K562 (cell line): ENCODE results near the gene GABBR1. TPM values are rescaled to one million over a fixed set of nuclear protein-coding genes. Genes with fewer than 3 reads are reported as not detected.

Experiments
- ATAC-seq: fragments of 200-7000 bp; cut with Tn5 transposase; 3 replicates; pipeline ENCODE4 v1.9.1; 2020; ENCODE audit warnings: moderate library complexity
- BruUV-seq: library from RNA; stranded (reverse); fragments of 400-500 nt; replicated peaks from 2 replicates; lab custom pipeline; 2021; lab: Mats Ljungman, UMichigan
- CTCF ChIA-PET: fragments of 300-600 bp; formaldehyde crosslinking; extraction: SDS; loops from one replicate; lab custom pipeline; 2021; ENCODE audit warnings: low intra/inter-chr PET ratio; lab: Yijun Ruan, JAX
- POLR2A ChIA-PET: fragments of 300-600, 350-650 bp; sonication (Branson Sonifier 250); formaldehyde crosslinking; extraction: SDS; loops from one replicate; lab custom pipeline; 2021; ENCODE audit warnings: antibody characterized with exemption, inconsistent platforms; lab: Yijun Ruan, JAX
- DNase-seq, 4 experiments: peaks; one replicate each; pipeline versions ENCODE4 v3.0.0 to v3.0.0-alpha.2; 2011 to 2018; ENCODE audit warnings: low spot score in 3 of 4, mixed read lengths in 3 of 4; ENCODE audit errors: extremely low read depth in 1 of 4
- FAIRE-seq: peaks from 2 replicates; lab custom pipeline; 2011; peaks lifted over from hg19 to GRCh38; lab: Jason Lieb, UNC
- H2AFZ ChIP-seq: 2 replicates; pipeline ENCODE4 v1.6.0; 2011; ENCODE audit warnings: low read depth, low read length, control low read depth, inconsistent platforms
- H3K27ac ChIP-seq: fragments of 200-600 bp; 3 replicates; pipeline ENCODE4 v1.8.0; 2011; ENCODE audit warnings: low read depth, mild to moderate bottlenecking, control low read depth, inconsistent platforms, low read length, moderate library complexity, mixed read lengths; ENCODE audit errors: extremely low read depth
- H3K27me3 ChIP-seq, 2 experiments: fragments of 300-600 bp in 1 of 2; 2 replicates in 1 of 2; 3 replicates in 1 of 2; pipeline versions ENCODE4 v1.6.0 to v1.8.0; 2011; ENCODE audit warnings: inconsistent platforms in 2 of 2, low read length in 2 of 2, mild to moderate bottlenecking in 1 of 2, mixed read lengths in 1 of 2, moderate library complexity in 1 of 2; ENCODE audit not compliant: control insufficient read depth in 2 of 2, insufficient read depth in 2 of 2
- H3K36me3 ChIP-seq: fragments of 300-600 bp; 3 replicates; pipeline ENCODE4 v1.8.0; 2011; ENCODE audit warnings: mild to moderate bottlenecking, low read length, inconsistent platforms; ENCODE audit not compliant: control insufficient read depth, insufficient read depth
- H3K4me1 ChIP-seq, 2 experiments: fragments of 200-600 bp in 1 of 2; replicated peaks in 1 of 2; 2 replicates in 1 of 2; 3 replicates in 1 of 2; pipeline versions ENCODE4 v1.5.1 to v1.8.0; 2011; ENCODE audit warnings: inconsistent platforms in 2 of 2, low read length in 2 of 2, mild to moderate bottlenecking in 1 of 2, mixed read lengths in 1 of 2, moderate library complexity in 1 of 2; ENCODE audit not compliant: control insufficient read depth in 2 of 2, insufficient read depth in 2 of 2
- H3K4me2 ChIP-seq: 2 replicates; pipeline ENCODE4 v1.6.1; 2011; ENCODE audit warnings: low read length, control low read depth, inconsistent platforms, mixed read lengths; ENCODE audit not compliant: insufficient read depth
- H3K4me3 ChIP-seq: fragments of 200-600 bp; sonication (generic), shearing (Covaris generic); 2 replicates; pipeline ENCODE4 v1.5.1; 2016; ENCODE audit warnings: control low read depth, inconsistent platforms
- H3K79me2 ChIP-seq: fragments of 200-600 bp; 3 replicates; pipeline ENCODE4 v1.8.0; 2011; ENCODE audit warnings: low read length, inconsistent platforms; ENCODE audit not compliant: control insufficient read depth, insufficient read depth
- H3K9ac ChIP-seq, 2 experiments: 2 replicates each; pipeline versions ENCODE4 v1.6.0 to v1.6.1; 2011; ENCODE audit warnings: low read depth in 2 of 2, low read length in 2 of 2, control low read depth in 1 of 2, inconsistent platforms in 1 of 2, mild to moderate bottlenecking in 1 of 2, mixed read lengths in 1 of 2; ENCODE audit not compliant: insufficient read depth in 1 of 2
- H3K9me1 ChIP-seq: one replicate; pipeline ENCODE4 v1.6.0; 2011; ENCODE audit warnings: inconsistent platforms, mild to moderate bottlenecking, low read length, moderate library complexity; ENCODE audit not compliant: control insufficient read depth, insufficient read depth
- H3K9me3 ChIP-seq: replicated peaks from 2 replicates; pipeline ENCODE4 v1.5.1; 2011; ENCODE audit warnings: low read depth, low read length, inconsistent platforms; ENCODE audit not compliant: control insufficient read depth, insufficient read depth
- H4K20me1 ChIP-seq: replicated peaks from 2 replicates; pipeline ENCODE4 v1.6.1; 2011; ENCODE audit warnings: low read length, inconsistent platforms, mixed read lengths; ENCODE audit not compliant: control insufficient read depth, insufficient read depth
- AFF1 ChIP-seq, 2 experiments: fragments of 450-650 bp; IDR thresholded peaks; 2 replicates each; pipeline ENCODE4 v1.6.1; 2018; ENCODE audit warnings: mild to moderate bottlenecking in 2 of 2, low read depth in 1 of 2; ENCODE audit not compliant: partially characterized antibody in 2 of 2
- BCL6 ChIP-seq: fragments of 250-450 bp; sonication (Bioruptor Pico); IDR thresholded peaks from 2 replicates; pipeline ENCODE4 v1.4.0; 2020
- MTA3 ChIP-seq: fragments of 450-650 bp; formaldehyde crosslinking; IDR thresholded peaks from 2 replicates; pipeline ENCODE4 v1.6.1; 2017; ENCODE audit warnings: mild to moderate bottlenecking, borderline replicate concordance
- NCOR1 ChIP-seq: fragments of 450-650 bp; IDR thresholded peaks from 2 replicates; pipeline ENCODE4 v1.6.1; 2016; ENCODE audit warnings: mild to moderate bottlenecking, moderate library complexity
- RBM22 ChIP-seq: fragments of 200-400 bp; formaldehyde crosslinking; IDR thresholded peaks from 2 replicates; pipeline ENCODE4 v1.6.1; 2018; ENCODE audit warnings: low read length, low read depth; ENCODE audit not compliant: poor library complexity, severe bottlenecking
- RNF2 ChIP-seq: sonication (generic); IDR thresholded peaks from 2 replicates; pipeline ENCODE4 v1.6.1; 2016
- SMAD3 ChIP-seq: fragments of 450-650 bp; formaldehyde crosslinking; conservative IDR thresholded peaks from 2 replicates; pipeline ENCODE4 v1.4.0; 2020; ENCODE audit warnings: mild to moderate bottlenecking
- ZFX ChIP-seq: sonication (generic); formaldehyde crosslinking; IDR thresholded peaks from 2 replicates; pipeline ENCODE4 v1.8.0; 2022; ENCODE audit warnings: mild to moderate bottlenecking, missing genetic modification reagents, moderate library complexity
- ZNF197 ChIP-seq: fragments of 200-800 bp; sonication (Bioruptor generic); IDR thresholded peaks from 2 replicates; pipeline ENCODE4 v1.6.1; 2016; ENCODE audit warnings: low read depth, missing genetic modification characterization, missing compliant biosample characterization
- ZNF24 ChIP-seq: fragments of 450-650 bp; IDR thresholded peaks from 2 replicates; pipeline ENCODE4 v1.6.1; 2016
- WGBS: fragments of 100-300 bp; shearing (Covaris generic); methylation state at CpG from one replicate; pipeline ENCODE4 v1.1.6; 2016; ENCODE audit warnings: low coverage, mixed read lengths; ENCODE audit not compliant: insufficient coverage; ENCODE audit errors: missing lambda C conversion rate; 5-methylcytosine and 5-hydroxymethylcytosine counted together
- in situ Hi-C: fragments of 300-500 bp; cut with MboI; formaldehyde crosslinking; loops from 4 replicates; pipeline ENCODE4 v1.15.0; 2018; ENCODE audit warnings: inconsistent platforms, mixed read lengths
- intact Hi-C: fragments of 100-400 bp; cut with micrococcal nuclease; formaldehyde crosslinking; loops from 2 replicates; pipeline ENCODE4 v1.14.2; 2022
- polyA plus RNA-seq, 8 experiments: library from polyadenylated mRNA; depleted of rRNA in 4 of 8; stranded (reverse) in 5 of 8; unstranded in 3 of 8; fragments of >200 nt; fragmentation: Nextera tagmentation in 2 of 8; fragmentation: Illumina TruSeq in 1 of 8; extraction: Ambion mirVana in 2 of 8; extraction: Trizol in 1 of 8; gene quantifications; 2 replicates each; pipeline versions ENCODE4 v1.2.1 to v1.2.3, GENCODE V29; 2011 to 2014; ENCODE audit warnings: inconsistent platforms in 1 of 8, missing spikeins in 1 of 8
- total RNA-seq, 7 experiments: library from RNA; depleted of rRNA in 6 of 7; stranded (reverse); fragments of >200 nt in 6 of 7; fragmentation: Illumina TruSeq in 2 of 7; extraction: Trizol in 2 of 7; gene quantifications; 2 replicates each; pipeline versions ENCODE4 v1.2.1 to v1.2.3, GENCODE V29; 2011 to 2021; ENCODE audit warnings: low replicate concordance in 1 of 7

The GABBR1 gene
- total and polyA plus RNA-seq, 9 of the 15 experiments (the other 6 are each of a cell fraction or from before 2014, with no cell fraction given), result 2.2 to 48.3 (median 20.8) TPM

DNA sequence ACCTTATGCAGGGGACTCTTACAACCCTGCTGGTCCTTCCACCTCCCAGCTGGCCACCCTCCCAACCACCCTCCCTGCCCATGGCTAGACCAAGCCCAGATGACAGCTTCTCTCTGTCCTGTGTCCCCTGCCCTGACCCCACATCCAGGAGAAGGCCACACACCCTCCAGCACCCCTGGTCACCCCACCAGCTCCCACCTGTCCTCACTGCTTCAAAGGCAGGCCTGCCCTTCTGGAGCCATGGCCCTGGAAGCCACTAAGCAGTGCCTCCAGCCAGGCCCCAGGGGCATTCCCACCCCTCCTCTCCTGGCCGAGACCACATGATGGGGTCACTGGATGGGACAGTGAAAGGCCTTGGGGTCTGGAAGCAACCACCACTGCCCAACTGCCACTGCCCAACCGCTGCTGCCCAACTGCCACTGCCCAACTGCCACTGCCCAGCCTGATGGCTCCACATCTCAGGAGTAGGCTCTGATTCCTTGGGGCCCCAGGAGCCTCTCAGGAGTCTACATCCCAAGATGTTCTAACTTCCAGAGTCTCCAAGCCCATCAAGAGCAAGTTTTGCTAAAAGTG, 103.9 kb downstream of the GABBR1 start:
- 0% methylated on average over 2 of the region's 2 CpGs for WGBS
- H3K79me2 ChIP-seq, result no peaks in the 10 kb centered on the region

More for the DNA sequence above, 103.9 kb downstream of the GABBR1 start:
- H3K36me3 ChIP-seq, result no peaks in the 10 kb centered on the region
- no peaks in the 10 kb centered on the region for H3K9me3 ChIP-seq
- H3K27me3 ChIP-seq, result peaks cover 5 to 7% of the 10 kb centered on the region in 2 experiments
- TF ChIP-seq ZNF24 (no peak), RBM22 (no peak), NCOR1 (no peak), ZNF197 (CRISPR knock-in tag) (no peak), AFF1 (IDR thresholded peaks at IDR 0.05; ENCODE audit: low read depth in 1 of 2, partially characterized antibody in 2 of 2) (no peak), SMAD3 (CRISPR knock-in tag) (no peak), ZFX (CRISPR knock-in tag) (no peak), BCL6 (no peak), MTA3 (no peak), RNF2 (no peak)
- intact Hi-C loops (no loop called here), in situ Hi-C loops (no loop called here)
- H3K4me2 ChIP-seq, result no peak overlapping the region
- ChIA-PET POLR2A (interaction anchor here (1.1 kb wide), 1 partner anchor 102 kb away, joined by 3 read pairs; no protein-coding TSS in a partner anchor), CTCF (no interaction called here)
- no TSS peak for BruUV-seq
- no peaks in the 10 kb centered on the region for H3K9me1 ChIP-seq
- H3K4me1 ChIP-seq, result no peaks in the 10 kb centered on the region; a peak in 1 of 5 replicates
- FAIRE-seq (no peak), DNase-seq (no peak), ATAC-seq (no peak)
- no peak overlapping the region for H2AFZ ChIP-seq
- H4K20me1 ChIP-seq, result peaks cover 9% of the 10 kb centered on the region; the same call in 1 of the 2 replicates
- H3K27ac ChIP-seq, result no peak overlapping the region
- no peak overlapping the region for H3K4me3 ChIP-seq
- H3K9ac ChIP-seq, result no peak overlapping the region
